ENCODE results near the gene CCDC148.
A peak's percentile ranks its signal among the peaks of the same experiment; 100 is the strongest.
"Not testable (repeated sequence)": the region's sequence is repeated elsewhere in the genome, so short reads cannot be mapped to it uniquely, and the experiment has no call there.

CCDC148 gene

GRCh38 chr2:158486150-158486969, 29.8 kb upstream of the CCDC148 start:
- Histone ChIP-seq H3K4me1 (peaks cover 3 to 32% (median 24%) of the 10 kb centered on the region in 10 experiments), H3K4me3 (no peak overlapping the region), H3K27ac (no peak overlapping the region), H3K27me3 (no peaks in the 10 kb centered on the region), H3K36me3 (no peaks in the 10 kb centered on the region), H3K9me3 (replicated peaks in 1 of 11) (no peaks in the 10 kb centered on the region), H4K20me1 (0 out of 22 replicates have a peak, but pooled peaks cover 0 to 16% (median 0%) of the 10 kb centered on the region in 11 experiments), H3K4me2 (no peak overlapping the region), H3K9ac (no peak overlapping the region)
- TF ChIP-seq Cebpa-rat (IDR thresholded peaks at IDR 0.05) = no peak

GRCh38 chr2:158484892-158485556, 28.5 kb upstream of the CCDC148 start:
- Histone ChIP-seq H3K27ac (no peak overlapping the region), H4K20me1 (0 out of 22 replicates have a peak, but pooled peaks cover 0 to 16% (median 0%) of the 10 kb centered on the region in 11 experiments), H3K9me3 (replicated peaks in 1 of 11) (no peaks in the 10 kb centered on the region), H3K27me3 (no peaks in the 10 kb centered on the region), H3K36me3 (no peaks in the 10 kb centered on the region), H3K4me3 (no peak overlapping the region), H3K4me1 (peaks cover 3 to 30% (median 24%) of the 10 kb centered on the region in 10 experiments), H3K4me2 (no peak overlapping the region), H3K9ac (no peak overlapping the region)
- no peak for TF ChIP-seq Cebpa-rat (IDR thresholded peaks at IDR 0.05)

GRCh38 chr2:158482594-158482993, 26.0 kb upstream of the CCDC148 start:
- Histone ChIP-seq H3K9me3 (replicated peaks in 1 of 11) (no peaks in the 10 kb centered on the region), H3K36me3 (no peaks in the 10 kb centered on the region), H3K4me2 (peak overlapping the region in 1 of 11 experiments; percentile 16; a peak in 1 of 22 replicates), H3K4me3 (no peak overlapping the region), H3K4me1 (peaks cover 0 to 18% (median 6%) of the 10 kb centered on the region in 10 experiments; a peak in 16 of 20 replicates), H3K9ac (no peak overlapping the region), H3K27me3 (no peaks in the 10 kb centered on the region), H3K27ac (no peak overlapping the region), H4K20me1 (0 out of 22 replicates have a peak, but pooled peaks cover 0 to 6% (median 0%) of the 10 kb centered on the region in 11 experiments)
- TF ChIP-seq Cebpa-rat (IDR thresholded peaks at IDR 0.05) = no peak

GRCh38 chr2:158481116-158481515, 24.6 kb upstream of the CCDC148 start:
- Histone ChIP-seq H3K27ac (no peak overlapping the region), H3K36me3 (no peaks in the 10 kb centered on the region), H3K4me3 (no peak overlapping the region), H3K4me1 (peaks cover 0 to 8% (median 0%) of the 10 kb centered on the region in 10 experiments; a peak in 3 of 20 replicates), H3K9ac (no peak overlapping the region), H4K20me1 (no peaks in the 10 kb centered on the region), H3K27me3 (no peaks in the 10 kb centered on the region), H3K4me2 (no peak overlapping the region), H3K9me3 (replicated peaks in 1 of 11) (no peaks in the 10 kb centered on the region)
- TF ChIP-seq Cebpa-rat (IDR thresholded peaks at IDR 0.05) = no peak

- no peaks in the 10 kb centered on the region for H3K27me3 ChIP-seq
- H3K9me3 ChIP-seq (replicated peaks in 1 of 11) = no peaks in the 10 kb centered on the region
- no peak overlapping the region for H3K4me3 ChIP-seq
- H3K4me2 ChIP-seq = no peak overlapping the region
- H4K20me1 ChIP-seq = no peaks in the 10 kb centered on the region
- peaks cover 0 to 8% (median 0%) of the 10 kb centered on the region in 10 experiments; a peak in 3 of 20 replicates for H3K4me1 ChIP-seq
- H3K9ac ChIP-seq = no peak overlapping the region
- H3K27ac ChIP-seq = no peak overlapping the region
- H3K36me3 ChIP-seq = no peaks in the 10 kb centered on the region
- TF ChIP-seq Cebpa-rat (IDR thresholded peaks at IDR 0.05) = no peak
These were observed 22.3 kb upstream of the CCDC148 start for GRCh38 chr2:158478816-158479215.

GRCh38 chr2:158478237-158478636, 21.7 kb upstream of the CCDC148 start:
- H3K4me3 ChIP-seq = no peak overlapping the region
- H3K9me3 ChIP-seq (replicated peaks in 1 of 11) = peaks cover 0 to 3% (median 1%) of the 10 kb centered on the region in 11 experiments; a peak in 7 of 22 replicates
- no peak for TF ChIP-seq Cebpa-rat (IDR thresholded peaks at IDR 0.05)
- H3K27me3 ChIP-seq = no peaks in the 10 kb centered on the region
- peaks cover 0 to 8% (median 0%) of the 10 kb centered on the region in 10 experiments; a peak in 3 of 20 replicates for H3K4me1 ChIP-seq
- no peak overlapping the region for H3K4me2 ChIP-seq
- H3K9ac ChIP-seq = no peak overlapping the region
- no peak overlapping the region for H3K27ac ChIP-seq
- H4K20me1 ChIP-seq = no peaks in the 10 kb centered on the region
- no peaks in the 10 kb centered on the region for H3K36me3 ChIP-seq

GRCh38 chr2:158477202-158477601, 20.6 kb upstream of the CCDC148 start:
- no peak overlapping the region for H3K4me2 ChIP-seq
- H3K4me3 ChIP-seq = no peak overlapping the region
- H3K9me3 ChIP-seq (replicated peaks in 1 of 11) = peaks cover 0 to 13% (median 12%) of the 10 kb centered on the region in 11 experiments; a peak in 14 of 22 replicates
- H3K9ac ChIP-seq = no peak overlapping the region
- TF ChIP-seq Cebpa-rat (IDR thresholded peaks at IDR 0.05) = no peak
- no peaks in the 10 kb centered on the region for H3K27me3 ChIP-seq
- no peak overlapping the region for H3K27ac ChIP-seq
- H3K36me3 ChIP-seq = 0 out of 22 replicates have a peak, but pooled peaks cover 0 to 3% (median 0%) of the 10 kb centered on the region in 11 experiments
- H4K20me1 ChIP-seq = no peaks in the 10 kb centered on the region
- peaks cover 0 to 2% (median 0%) of the 10 kb centered on the region in 10 experiments; a peak in 1 of 20 replicates for H3K4me1 ChIP-seq

- H3K27ac ChIP-seq, H3K4me3 ChIP-seq, H3K4me2 ChIP-seq: not testable (repeated sequence)
These were observed 18.0 kb upstream of the CCDC148 start for GRCh38 chr2:158474526-158475011.

More at GRCh38 chr2:158474526-158475011, 18.0 kb upstream of the CCDC148 start:
- H3K9ac ChIP-seq, H3K4me1 ChIP-seq, H3K27me3 ChIP-seq, H4K20me1 ChIP-seq: not testable (repeated sequence)
- Histone ChIP-seq H3K9me3 (replicated peaks in 1 of 11) (peaks cover 0 to 18% (median 12%) of the 10 kb centered on the region in 11 experiments; a peak in 14 of 22 replicates), H3K36me3 (peaks cover 0 to 14% (median 3%) of the 10 kb centered on the region in 11 experiments; a peak in 4 of 22 replicates)

Measured in BLaER1 treated with 17β-estradiol and CSF1 and Interleukin-3, amounts not matched to agents 10 nM and 100 nM (cell line).